ENCODE measurements around the gene PTPRG.
"Not testable (repeated sequence)": the region's sequence is repeated elsewhere in the genome, so short reads cannot be mapped to it uniquely, and the experiment has no call there.

DNA sequence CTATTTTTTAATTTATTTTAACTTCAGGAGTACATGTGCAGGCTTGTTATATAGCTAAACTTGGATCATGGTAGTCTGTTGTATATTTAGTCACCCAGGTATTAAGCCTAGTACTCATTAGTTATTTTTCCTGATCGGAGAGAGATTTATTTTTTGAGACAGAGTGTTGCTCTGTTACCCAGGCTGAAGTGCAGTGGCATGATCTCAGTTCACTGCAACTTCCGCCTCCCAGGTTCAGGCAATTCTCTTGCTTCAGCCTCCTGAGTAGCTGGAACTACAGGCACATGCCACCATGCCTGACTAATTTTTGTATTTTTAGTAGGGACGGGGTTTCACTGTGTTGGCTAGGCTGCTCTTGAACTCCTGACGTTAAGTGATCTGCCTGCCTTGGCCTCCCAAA, 477.4 kb downstream of the PTPRG start:
- TF ChIP-seq, protein P1, sequence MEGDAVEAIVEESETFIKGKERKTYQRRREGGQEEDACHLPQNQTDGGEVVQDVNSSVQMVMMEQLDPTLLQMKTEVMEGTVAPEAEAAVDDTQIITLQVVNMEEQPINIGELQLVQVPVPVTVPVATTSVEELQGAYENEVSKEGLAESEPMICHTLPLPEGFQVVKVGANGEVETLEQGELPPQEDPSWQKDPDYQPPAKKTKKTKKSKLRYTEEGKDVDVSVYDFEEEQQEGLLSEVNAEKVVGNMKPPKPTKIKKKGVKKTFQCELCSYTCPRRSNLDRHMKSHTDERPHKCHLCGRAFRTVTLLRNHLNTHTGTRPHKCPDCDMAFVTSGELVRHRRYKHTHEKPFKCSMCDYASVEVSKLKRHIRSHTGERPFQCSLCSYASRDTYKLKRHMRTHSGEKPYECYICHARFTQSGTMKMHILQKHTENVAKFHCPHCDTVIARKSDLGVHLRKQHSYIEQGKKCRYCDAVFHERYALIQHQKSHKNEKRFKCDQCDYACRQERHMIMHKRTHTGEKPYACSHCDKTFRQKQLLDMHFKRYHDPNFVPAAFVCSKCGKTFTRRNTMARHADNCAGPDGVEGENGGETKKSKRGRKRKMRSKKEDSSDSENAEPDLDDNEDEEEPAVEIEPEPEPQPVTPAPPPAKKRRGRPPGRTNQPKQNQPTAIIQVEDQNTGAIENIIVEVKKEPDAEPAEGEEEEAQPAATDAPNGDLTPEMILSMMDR (IDR thresholded peaks at IDR 0.05), result not testable (repeated sequence)
- not testable (repeated sequence) for TF ChIP-seq POLR2AphosphoS5 (IDR thresholded peaks at IDR 0.05; ENCODE audit: low read depth, low read length)
- TF ChIP-seq, protein P2, sequence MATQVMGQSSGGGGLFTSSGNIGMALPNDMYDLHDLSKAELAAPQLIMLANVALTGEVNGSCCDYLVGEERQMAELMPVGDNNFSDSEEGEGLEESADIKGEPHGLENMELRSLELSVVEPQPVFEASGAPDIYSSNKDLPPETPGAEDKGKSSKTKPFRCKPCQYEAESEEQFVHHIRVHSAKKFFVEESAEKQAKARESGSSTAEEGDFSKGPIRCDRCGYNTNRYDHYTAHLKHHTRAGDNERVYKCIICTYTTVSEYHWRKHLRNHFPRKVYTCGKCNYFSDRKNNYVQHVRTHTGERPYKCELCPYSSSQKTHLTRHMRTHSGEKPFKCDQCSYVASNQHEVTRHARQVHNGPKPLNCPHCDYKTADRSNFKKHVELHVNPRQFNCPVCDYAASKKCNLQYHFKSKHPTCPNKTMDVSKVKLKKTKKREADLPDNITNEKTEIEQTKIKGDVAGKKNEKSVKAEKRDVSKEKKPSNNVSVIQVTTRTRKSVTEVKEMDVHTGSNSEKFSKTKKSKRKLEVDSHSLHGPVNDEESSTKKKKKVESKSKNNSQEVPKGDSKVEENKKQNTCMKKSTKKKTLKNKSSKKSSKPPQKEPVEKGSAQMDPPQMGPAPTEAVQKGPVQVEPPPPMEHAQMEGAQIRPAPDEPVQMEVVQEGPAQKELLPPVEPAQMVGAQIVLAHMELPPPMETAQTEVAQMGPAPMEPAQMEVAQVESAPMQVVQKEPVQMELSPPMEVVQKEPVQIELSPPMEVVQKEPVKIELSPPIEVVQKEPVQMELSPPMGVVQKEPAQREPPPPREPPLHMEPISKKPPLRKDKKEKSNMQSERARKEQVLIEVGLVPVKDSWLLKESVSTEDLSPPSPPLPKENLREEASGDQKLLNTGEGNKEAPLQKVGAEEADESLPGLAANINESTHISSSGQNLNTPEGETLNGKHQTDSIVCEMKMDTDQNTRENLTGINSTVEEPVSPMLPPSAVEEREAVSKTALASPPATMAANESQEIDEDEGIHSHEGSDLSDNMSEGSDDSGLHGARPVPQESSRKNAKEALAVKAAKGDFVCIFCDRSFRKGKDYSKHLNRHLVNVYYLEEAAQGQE (IDR thresholded peaks at IDR 0.05; ENCODE audit: insufficient read depth in 1 of 2, low read depth in 2 of 2, low read length in 1 of 2), result not testable (repeated sequence)

Data from Panc1 (cell line).